ENCODE results near the gene KRT15.

Gene KRT15

GRCh38 chr17:41478237-41478636 lies 40.5 kb downstream of the KRT15 start:
- no peak for DNase-seq (ENCODE audit: low read depth, low spot score)
- H3K4me3 ChIP-seq (ENCODE audit: low read depth, low read length): no peak overlapping the region
- no peak for TF ChIP-seq CTCF (IDR thresholded peaks at IDR 0.05; ENCODE audit: low read depth, low read length)
- in situ Hi-C loops (cut with HindIII; ENCODE audit: low sequenced_read_pairs): no loop called here

- in situ Hi-C loops (cut with HindIII; ENCODE audit: low sequenced_read_pairs): no loop called here
- DNase-seq (ENCODE audit: low read depth, low spot score): no peak
- H3K4me3 ChIP-seq (ENCODE audit: low read depth, low read length): no peak overlapping the region
- TF ChIP-seq CTCF (IDR thresholded peaks at IDR 0.05; ENCODE audit: low read depth, low read length): no peak
Measured at GRCh38 chr17:41476866-41477815, 41.5 kb downstream of the KRT15 start.

GRCh38 chr17:41475421-41475820 lies 43.3 kb downstream of the KRT15 start:
- TF ChIP-seq CTCF (IDR thresholded peaks at IDR 0.05; ENCODE audit: low read depth, low read length): no peak
- H3K4me3 ChIP-seq (ENCODE audit: low read depth, low read length): no peak overlapping the region
- no peak for DNase-seq (ENCODE audit: low read depth, low spot score)
- in situ Hi-C loops (cut with HindIII; ENCODE audit: low sequenced_read_pairs): no loop called here

- in situ Hi-C loops (cut with HindIII; ENCODE audit: low sequenced_read_pairs): no loop called here
Measured at GRCh38 chr17:41474863-41475262, 43.8 kb downstream of the KRT15 start.

GRCh38 chr17:41468346-41468745 lies 50.3 kb downstream of the KRT15 start:
- H3K4me3 ChIP-seq (ENCODE audit: low read depth, low read length): no peak overlapping the region
- no peak for DNase-seq (ENCODE audit: low read depth, low spot score)
- TF ChIP-seq CTCF (IDR thresholded peaks at IDR 0.05; ENCODE audit: low read depth, low read length): no peak
- in situ Hi-C loops (cut with HindIII; ENCODE audit: low sequenced_read_pairs): no loop called here

More at GRCh38 chr17:41474863-41475262, 43.8 kb downstream of the KRT15 start:
- no peak overlapping the region for H3K4me3 ChIP-seq (ENCODE audit: low read depth, low read length)
- no peak for DNase-seq (ENCODE audit: low read depth, low spot score)
- no peak for TF ChIP-seq CTCF (IDR thresholded peaks at IDR 0.05; ENCODE audit: low read depth, low read length)

GRCh38 chr17:41467561-41467960 lies 51.1 kb downstream of the KRT15 start:
- in situ Hi-C loops (cut with HindIII; ENCODE audit: low sequenced_read_pairs): no loop called here
- no peak overlapping the region for H3K4me3 ChIP-seq (ENCODE audit: low read depth, low read length)
- DNase-seq (ENCODE audit: low read depth, low spot score): no peak
- TF ChIP-seq CTCF (IDR thresholded peaks at IDR 0.05; ENCODE audit: low read depth, low read length): no peak

Data from astrocyte of the spinal cord (primary cell).